Measurements from ENCODE around the gene TTC21B. TPM values are rescaled to one million over a fixed set of nuclear protein-coding genes. Genes with fewer than 3 reads are reported as not detected.

Gene TTC21B
- total RNA-seq, 6 experiments from 2014 or later, result 4.7 to 8.9 (median 7.2) TPM

DNA sequence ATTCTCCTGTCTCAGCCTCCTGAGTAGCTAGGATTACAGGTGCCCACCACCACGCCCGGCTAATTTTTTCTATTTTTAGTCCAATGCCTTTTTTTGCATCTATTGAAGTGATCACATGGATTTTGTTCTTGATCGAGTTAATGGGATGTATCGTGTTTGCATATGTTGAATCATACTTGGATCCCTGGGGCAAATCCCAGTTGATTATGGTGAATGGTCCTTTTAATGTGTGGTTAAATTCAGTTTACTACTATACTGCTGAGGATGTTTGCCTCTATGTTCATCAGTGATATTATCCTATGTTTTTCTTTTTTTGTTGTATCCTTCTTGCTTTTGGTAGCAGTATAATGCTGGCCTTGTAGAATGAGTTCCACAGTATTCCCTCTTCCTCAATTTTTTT lies 8.2 kb upstream of the TTC21B start:
- intact Hi-C loops (cut with DNase I), result no loop called here
- DNase-seq (no peak), ATAC-seq (no peak)
- Histone ChIP-seq H3K27ac (no peak overlapping the region), H3K27me3 (no peaks in the 10 kb centered on the region), H3K36me3 (no peaks in the 10 kb centered on the region), H3K4me1 (no peaks in the 10 kb centered on the region), H3K9me3 (no peaks in the 10 kb centered on the region), H3K4me3 (no peak overlapping the region)
- TF ChIP-seq, protein P1, sequence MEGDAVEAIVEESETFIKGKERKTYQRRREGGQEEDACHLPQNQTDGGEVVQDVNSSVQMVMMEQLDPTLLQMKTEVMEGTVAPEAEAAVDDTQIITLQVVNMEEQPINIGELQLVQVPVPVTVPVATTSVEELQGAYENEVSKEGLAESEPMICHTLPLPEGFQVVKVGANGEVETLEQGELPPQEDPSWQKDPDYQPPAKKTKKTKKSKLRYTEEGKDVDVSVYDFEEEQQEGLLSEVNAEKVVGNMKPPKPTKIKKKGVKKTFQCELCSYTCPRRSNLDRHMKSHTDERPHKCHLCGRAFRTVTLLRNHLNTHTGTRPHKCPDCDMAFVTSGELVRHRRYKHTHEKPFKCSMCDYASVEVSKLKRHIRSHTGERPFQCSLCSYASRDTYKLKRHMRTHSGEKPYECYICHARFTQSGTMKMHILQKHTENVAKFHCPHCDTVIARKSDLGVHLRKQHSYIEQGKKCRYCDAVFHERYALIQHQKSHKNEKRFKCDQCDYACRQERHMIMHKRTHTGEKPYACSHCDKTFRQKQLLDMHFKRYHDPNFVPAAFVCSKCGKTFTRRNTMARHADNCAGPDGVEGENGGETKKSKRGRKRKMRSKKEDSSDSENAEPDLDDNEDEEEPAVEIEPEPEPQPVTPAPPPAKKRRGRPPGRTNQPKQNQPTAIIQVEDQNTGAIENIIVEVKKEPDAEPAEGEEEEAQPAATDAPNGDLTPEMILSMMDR (IDR thresholded peaks at IDR 0.05), result no peak
- no peak for TF ChIP-seq POLR2A (IDR thresholded peaks at IDR 0.05)
- 96% methylated on average over 4 of the region's 4 CpGs for WGBS (ENCODE audit: insufficient coverage, low coverage, low lambda C conversion rate, missing lambda C conversion rate)

DNA sequence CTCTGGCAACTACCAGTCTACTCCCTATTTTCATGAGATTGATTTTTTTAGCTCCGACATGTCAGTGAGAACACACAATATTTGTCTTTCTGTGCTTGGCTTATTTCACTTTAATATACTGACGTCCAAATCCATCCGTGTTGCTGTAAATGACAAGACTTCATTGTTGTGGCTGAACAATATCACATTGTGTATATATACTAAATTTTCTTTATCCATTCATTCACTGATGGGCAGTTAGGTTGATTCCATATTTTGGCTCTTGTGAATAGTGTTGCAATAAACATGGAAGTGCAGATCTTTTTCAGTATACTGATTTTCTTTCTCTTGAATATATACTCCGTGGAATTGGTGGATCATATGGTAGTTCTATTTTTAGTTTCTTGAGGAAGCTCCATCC lies 5.8 kb upstream of the TTC21B start:
- ATAC-seq, result no peak
- Histone ChIP-seq H3K9me3 (no peaks in the 10 kb centered on the region), H3K4me3 (no peak overlapping the region), H3K27me3 (no peaks in the 10 kb centered on the region), H3K4me1 (peaks cover 0 to 3% (median 0%) of the 10 kb centered on the region in 4 donors), H3K36me3 (no peaks in the 10 kb centered on the region), H3K27ac (no peak overlapping the region)
- intact Hi-C loops (cut with DNase I), result loop anchor here in 1 of 2 donors (10.0 kb wide), 1 partner anchor 165 kb away; the partner anchor contains the start of gene SCN1A
- TF ChIP-seq, protein P1 (IDR thresholded peaks at IDR 0.05), result no peak
- no peak for TF ChIP-seq POLR2A (IDR thresholded peaks at IDR 0.05)
- no peak for DNase-seq
- 58% methylated on average over 4 of the region's 4 CpGs for WGBS (ENCODE audit: insufficient coverage, low coverage, low lambda C conversion rate, missing lambda C conversion rate)

DNA sequence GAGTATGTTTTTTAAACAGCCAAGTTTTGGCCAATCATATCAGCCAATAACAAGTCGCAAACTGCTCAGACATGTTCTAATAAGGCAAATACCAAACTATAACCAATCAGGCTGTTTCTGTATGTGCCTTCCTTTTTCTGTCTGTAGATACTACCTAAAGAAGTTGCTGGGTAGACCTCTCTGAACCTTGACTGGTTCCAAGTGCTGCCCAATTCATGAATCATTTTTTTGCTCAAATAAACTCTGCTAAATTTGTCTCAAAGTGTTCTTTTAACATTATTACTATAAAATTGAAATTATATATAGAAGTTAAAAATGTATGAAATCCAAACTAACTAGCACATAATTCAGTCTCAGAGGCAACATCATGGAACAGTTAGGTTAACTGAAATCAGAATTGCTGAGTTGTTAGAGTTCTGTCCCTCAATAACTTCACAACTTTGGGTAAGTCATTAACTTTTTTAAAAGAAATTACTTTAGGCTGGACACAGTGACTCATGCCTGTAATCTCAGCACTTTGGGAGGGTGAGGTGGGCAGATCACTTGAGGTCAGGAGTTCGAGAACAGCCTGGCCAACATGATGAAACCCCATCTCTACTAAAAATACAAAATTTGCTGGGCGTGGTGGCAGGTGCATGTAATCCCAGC lies 4.9 kb upstream of the TTC21B start:
- WGBS (ENCODE audit: insufficient coverage, low coverage, low lambda C conversion rate, missing lambda C conversion rate), result 78% methylated on average over 2 of the region's 3 CpGs
- Histone ChIP-seq H3K9me3 (no peaks in the 10 kb centered on the region), H3K4me1 (peaks cover 0 to 5% (median 0%) of the 10 kb centered on the region in 4 donors), H3K4me3 (no peak overlapping the region), H3K27me3 (no peaks in the 10 kb centered on the region), H3K36me3 (no peaks in the 10 kb centered on the region), H3K27ac (no peak overlapping the region)
- TF ChIP-seq POLR2A (IDR thresholded peaks at IDR 0.05), result no peak
- TF ChIP-seq, protein P1 (IDR thresholded peaks at IDR 0.05), result no peak
- DNase-seq (no peak), ATAC-seq (no peak)
- intact Hi-C loops (cut with DNase I), result loop anchor here in 1 of 2 donors (10.0 kb wide), 1 partner anchor 166 kb away; the partner anchor contains the start of gene SCN1A

DNA sequence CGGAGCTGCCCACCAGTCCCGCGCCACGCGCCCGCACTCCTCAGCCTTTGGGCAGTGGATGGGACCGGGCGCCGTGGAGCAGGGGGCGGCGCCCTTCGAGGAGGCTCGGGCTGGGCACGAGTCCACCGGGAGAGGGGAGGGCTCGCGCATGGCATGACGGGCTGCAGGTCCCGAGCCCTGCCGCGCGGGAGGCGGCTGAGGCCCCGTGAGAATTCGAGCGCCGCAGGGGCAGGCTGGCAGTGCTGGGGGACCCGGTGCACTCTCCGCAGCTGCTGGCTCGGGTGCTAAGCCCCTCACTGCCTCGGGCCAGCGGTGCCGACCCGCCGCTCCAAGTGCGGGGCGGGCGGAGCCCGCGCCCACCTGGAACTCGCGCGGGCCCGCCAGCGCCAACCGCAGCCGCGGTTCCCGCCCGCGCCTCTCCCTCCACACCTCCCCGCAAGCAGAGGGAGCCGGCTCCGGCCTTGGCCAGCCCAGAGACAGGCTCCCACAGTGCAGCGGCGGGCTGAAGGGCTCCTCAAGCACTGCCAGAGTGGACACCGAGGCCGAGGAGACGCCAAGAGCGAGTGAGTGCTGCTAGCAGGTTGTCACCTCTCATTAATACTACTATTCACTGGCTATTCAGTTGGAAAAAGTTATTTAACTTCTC lies 3.6 kb upstream of the TTC21B start:
- H3K27me3 ChIP-seq, result no peaks in the 10 kb centered on the region
- H3K9me3 ChIP-seq, result no peaks in the 10 kb centered on the region
- H3K4me3 ChIP-seq, result peak overlapping the region in 1 of 3 donors; percentile 25
- no peaks in the 10 kb centered on the region for H3K36me3 ChIP-seq
- DNase-seq (peak in 2 of 3 donors; percentile 51 to 59), ATAC-seq (no peak)
- intact Hi-C loops (cut with DNase I), result loop anchor here in 1 of 2 donors (10.0 kb wide), 1 partner anchor 168 kb away; the partner anchor contains the start of gene SCN1A
- 67% methylated on average over 29 of the region's 60 CpGs for WGBS (ENCODE audit: insufficient coverage, low coverage, low lambda C conversion rate, missing lambda C conversion rate)
- TF ChIP-seq, protein P1 (IDR thresholded peaks at IDR 0.05), result no peak
- TF ChIP-seq POLR2A (IDR thresholded peaks at IDR 0.05), result no peak
- peaks cover 0 to 13% (median 3%) of the 10 kb centered on the region in 4 donors for H3K4me1 ChIP-seq
- H3K27ac ChIP-seq, result no peak overlapping the region
